Stimulated activated memory B cell treated with anti-CD40 and anti-IgM and Interleukin-4, amounts not matched to agents 10 μg/mL and 1 μg/mL and 100 μg/mL, for 72 hours (primary cell): Measurements from ENCODE around the gene VPS54.

ENCODE experiments used
- ATAC-seq: fragments of 150-1000 bp; cut with Tn5 transposase; 2 replicates; pipeline ENCODE4 v1.10.0; 2021
- H3K27ac Mint-ChIP-seq: one replicate; pipeline ENCODE4 v1.8.0; 2022; ENCODE audit warnings: mild to moderate bottlenecking, mixed read lengths
- H3K27me3 Mint-ChIP-seq: one replicate; pipeline ENCODE4 v1.8.0; 2022; ENCODE audit warnings: mixed read lengths
- H3K36me3 Mint-ChIP-seq: one replicate; pipeline ENCODE4 v1.8.0; 2022; ENCODE audit warnings: mixed read lengths
- H3K4me1 Mint-ChIP-seq: one replicate; pipeline ENCODE4 v1.8.0; 2022; ENCODE audit warnings: mixed read lengths
- H3K4me3 Mint-ChIP-seq: one replicate; pipeline ENCODE4 v1.8.0; 2022; ENCODE audit warnings: mild to moderate bottlenecking, moderate library complexity, mixed read lengths
- H3K9me3 Mint-ChIP-seq: one replicate; pipeline ENCODE4 v1.8.0; 2022; ENCODE audit warnings: mixed read lengths

The VPS54 gene, protein sequence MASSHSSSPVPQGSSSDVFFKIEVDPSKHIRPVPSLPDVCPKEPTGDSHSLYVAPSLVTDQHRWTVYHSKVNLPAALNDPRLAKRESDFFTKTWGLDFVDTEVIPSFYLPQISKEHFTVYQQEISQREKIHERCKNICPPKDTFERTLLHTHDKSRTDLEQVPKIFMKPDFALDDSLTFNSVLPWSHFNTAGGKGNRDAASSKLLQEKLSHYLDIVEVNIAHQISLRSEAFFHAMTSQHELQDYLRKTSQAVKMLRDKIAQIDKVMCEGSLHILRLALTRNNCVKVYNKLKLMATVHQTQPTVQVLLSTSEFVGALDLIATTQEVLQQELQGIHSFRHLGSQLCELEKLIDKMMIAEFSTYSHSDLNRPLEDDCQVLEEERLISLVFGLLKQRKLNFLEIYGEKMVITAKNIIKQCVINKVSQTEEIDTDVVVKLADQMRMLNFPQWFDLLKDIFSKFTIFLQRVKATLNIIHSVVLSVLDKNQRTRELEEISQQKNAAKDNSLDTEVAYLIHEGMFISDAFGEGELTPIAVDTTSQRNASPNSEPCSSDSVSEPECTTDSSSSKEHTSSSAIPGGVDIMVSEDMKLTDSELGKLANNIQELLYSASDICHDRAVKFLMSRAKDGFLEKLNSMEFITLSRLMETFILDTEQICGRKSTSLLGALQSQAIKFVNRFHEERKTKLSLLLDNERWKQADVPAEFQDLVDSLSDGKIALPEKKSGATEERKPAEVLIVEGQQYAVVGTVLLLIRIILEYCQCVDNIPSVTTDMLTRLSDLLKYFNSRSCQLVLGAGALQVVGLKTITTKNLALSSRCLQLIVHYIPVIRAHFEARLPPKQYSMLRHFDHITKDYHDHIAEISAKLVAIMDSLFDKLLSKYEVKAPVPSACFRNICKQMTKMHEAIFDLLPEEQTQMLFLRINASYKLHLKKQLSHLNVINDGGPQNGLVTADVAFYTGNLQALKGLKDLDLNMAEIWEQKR

DNA sequence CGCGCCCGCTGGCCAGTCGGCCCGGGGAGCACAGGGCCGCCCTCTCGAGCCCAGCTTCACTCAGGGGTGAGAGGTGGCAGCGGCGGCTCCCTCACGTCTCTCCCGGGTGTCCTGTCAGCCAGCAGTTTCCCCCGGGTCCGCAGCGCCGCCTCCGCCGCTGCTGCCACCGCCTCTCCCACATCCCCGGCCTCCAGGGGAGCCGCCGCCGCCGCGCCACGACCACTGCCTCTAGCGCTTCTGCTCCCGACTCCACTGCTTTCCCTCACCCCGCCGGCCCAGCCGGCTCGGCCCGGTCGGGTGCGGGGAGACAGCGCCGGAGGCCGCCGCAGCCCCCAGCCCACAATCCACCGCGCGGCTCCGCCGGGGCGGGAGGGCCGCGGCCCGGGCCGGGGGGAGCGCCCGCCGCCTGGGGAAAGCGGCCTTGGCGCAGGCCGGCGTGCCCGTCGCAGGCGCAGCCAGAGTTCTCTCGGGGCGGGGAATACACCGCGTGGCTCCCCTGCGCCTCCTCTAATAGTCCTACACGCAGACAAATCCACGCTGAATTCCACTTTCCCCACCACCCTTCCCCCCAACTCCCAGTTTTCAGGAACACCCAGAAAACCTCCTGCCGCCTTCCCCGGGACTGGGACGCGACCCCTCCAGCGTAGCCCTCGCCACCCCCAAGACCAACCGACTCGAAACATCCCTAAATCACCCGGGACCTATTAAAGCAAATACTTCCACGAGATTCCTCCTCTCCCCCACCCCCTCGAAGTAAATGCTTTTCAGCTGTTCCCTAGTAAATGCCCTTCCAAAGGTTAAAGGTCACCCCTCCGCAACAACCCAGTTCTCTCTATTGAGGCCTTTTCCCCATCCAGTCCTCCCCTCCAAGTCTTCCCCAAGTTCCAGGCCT, at the start of gene VPS54:
VPS54 (minus strand) TSS at position 346 of the 892 bp plus-strand sequence. CDS start 35,429 bp downstream, outside the sequence.
- no peaks in the 10 kb centered on the region for H3K9me3 Mint-ChIP-seq
- peak within 1 kb of the TSS; percentile 100 for H3K27ac Mint-ChIP-seq
- H3K36me3 Mint-ChIP-seq, result peaks cover 5% of the 10 kb centered on the region
- no peaks in the 10 kb centered on the region for H3K27me3 Mint-ChIP-seq
- peaks cover 33% of the 10 kb centered on the region for H3K4me1 Mint-ChIP-seq
- ATAC-seq, result peak; percentile 89
- peak within 1 kb of the TSS; percentile 94 for H3K4me3 Mint-ChIP-seq

- H3K4me3 Mint-ChIP-seq, result no peak overlapping the region
- H3K27me3 Mint-ChIP-seq, result no peaks in the 10 kb centered on the region
- no peak for ATAC-seq
- H3K4me1 Mint-ChIP-seq, result peaks cover 25% of the 10 kb centered on the region
- no peaks in the 10 kb centered on the region for H3K9me3 Mint-ChIP-seq
- H3K27ac Mint-ChIP-seq, result no peak overlapping the region
- no peaks in the 10 kb centered on the region for H3K36me3 Mint-ChIP-seq
Observed at GRCh38 chr2:64067326-64067725, 48.1 kb upstream of the VPS54 start.

DNA sequence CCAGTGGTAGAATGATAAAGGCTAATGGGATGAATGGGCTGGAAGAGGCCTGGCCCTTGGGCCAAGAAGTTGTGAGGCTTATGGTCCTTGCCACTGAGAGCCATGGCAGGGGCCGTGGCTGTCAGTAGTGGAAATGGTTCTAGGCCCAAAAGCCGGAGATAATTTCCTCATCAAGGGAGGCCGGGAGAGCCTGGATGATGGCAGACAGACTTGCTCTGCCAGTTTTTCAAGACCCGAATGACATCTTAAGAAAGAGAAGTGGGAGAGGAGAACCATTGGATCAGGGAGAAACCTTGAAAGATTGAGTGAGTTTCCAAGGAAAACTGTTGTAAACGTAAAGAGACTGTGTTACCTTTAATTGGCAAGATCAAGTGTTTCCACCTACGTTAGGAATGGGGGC, 46.3 kb upstream of the VPS54 start:
- Mint-ChIP-seq H3K36me3 (no peaks in the 10 kb centered on the region), H3K4me3 (no peak overlapping the region), H3K9me3 (no peaks in the 10 kb centered on the region), H3K4me1 (peaks cover 25% of the 10 kb centered on the region), H3K27me3 (no peaks in the 10 kb centered on the region), H3K27ac (peak overlapping the region; percentile 44)
- no peak for ATAC-seq

DNA sequence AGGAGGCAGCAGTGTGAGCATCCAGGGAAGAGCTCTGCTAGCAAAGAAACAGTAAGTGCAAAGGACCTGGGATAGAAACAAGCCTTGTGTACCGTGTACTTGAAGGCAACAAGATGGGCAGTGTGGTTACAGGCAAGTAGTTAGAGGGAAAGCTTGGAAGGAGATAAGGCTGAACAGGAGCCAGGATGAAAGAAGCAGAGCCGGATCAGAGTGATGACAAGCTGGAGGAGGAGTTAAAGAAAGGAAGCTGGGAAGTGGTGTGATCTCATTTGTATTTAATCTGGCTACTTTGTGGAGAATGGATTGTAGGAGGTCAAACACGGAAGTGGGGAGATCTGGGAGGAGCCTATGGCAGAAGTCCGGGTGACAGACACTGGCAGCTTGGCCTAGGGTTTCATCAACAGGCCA, 44.7 kb upstream of the VPS54 start:
- Mint-ChIP-seq H3K27me3 (no peaks in the 10 kb centered on the region), H3K4me3 (no peak overlapping the region), H3K27ac (peak overlapping the region; percentile 2), H3K36me3 (no peaks in the 10 kb centered on the region), H3K9me3 (no peaks in the 10 kb centered on the region), H3K4me1 (peaks cover 25% of the 10 kb centered on the region)
- no peak for ATAC-seq

DNA sequence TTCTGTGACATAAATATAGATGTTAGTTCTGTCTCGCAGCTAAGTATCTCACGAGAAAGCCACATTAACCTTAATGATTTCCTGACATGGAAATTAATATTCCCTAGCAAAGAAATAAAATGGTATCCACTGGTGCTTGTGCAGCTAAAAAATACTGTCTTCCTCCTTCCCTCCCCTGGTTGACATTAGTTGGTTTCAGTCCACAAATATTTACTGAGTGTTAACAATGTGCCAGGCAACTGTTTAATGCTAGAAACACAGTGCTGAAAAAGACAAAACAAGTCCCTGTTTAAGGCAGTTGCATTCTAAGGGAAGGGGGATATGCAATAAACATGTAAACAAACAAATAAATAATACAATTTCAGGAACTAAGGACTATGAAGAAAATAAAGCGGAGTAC, 44.2 kb upstream of the VPS54 start:
- H3K27me3 Mint-ChIP-seq, result no peaks in the 10 kb centered on the region
- ATAC-seq, result no peak
- peaks cover 25% of the 10 kb centered on the region for H3K4me1 Mint-ChIP-seq
- H3K9me3 Mint-ChIP-seq, result no peaks in the 10 kb centered on the region
- H3K4me3 Mint-ChIP-seq, result no peak overlapping the region
- peak overlapping the region; percentile 2 for H3K27ac Mint-ChIP-seq
- no peaks in the 10 kb centered on the region for H3K36me3 Mint-ChIP-seq

GRCh38 chr2:64062840-64063239, 43.6 kb upstream of the VPS54 start:
- Mint-ChIP-seq H3K9me3 (no peaks in the 10 kb centered on the region), H3K36me3 (no peaks in the 10 kb centered on the region), H3K27me3 (no peaks in the 10 kb centered on the region), H3K27ac (peak overlapping the region; percentile 2), H3K4me3 (no peak overlapping the region), H3K4me1 (peaks cover 25% of the 10 kb centered on the region)
- no peak for ATAC-seq

GRCh38 chr2:64059270-64059669, 40.0 kb upstream of the VPS54 start:
- Mint-ChIP-seq H3K4me1 (peaks cover 26% of the 10 kb centered on the region), H3K27me3 (no peaks in the 10 kb centered on the region), H3K27ac (no peak overlapping the region), H3K36me3 (no peaks in the 10 kb centered on the region), H3K4me3 (no peak overlapping the region), H3K9me3 (no peaks in the 10 kb centered on the region)
- ATAC-seq, result no peak

- Mint-ChIP-seq H3K9me3 (no peaks in the 10 kb centered on the region), H3K36me3 (no peaks in the 10 kb centered on the region), H3K4me1 (peaks cover 17% of the 10 kb centered on the region), H3K27ac (no peak overlapping the region), H3K27me3 (no peaks in the 10 kb centered on the region), H3K4me3 (no peak overlapping the region)
- no peak for ATAC-seq
Observed at GRCh38 chr2:64056021-64056420, 36.8 kb upstream of the VPS54 start.

- Mint-ChIP-seq H3K4me3 (no peak overlapping the region), H3K27ac (no peak overlapping the region), H3K4me1 (peaks cover 25% of the 10 kb centered on the region), H3K9me3 (no peaks in the 10 kb centered on the region), H3K36me3 (no peaks in the 10 kb centered on the region), H3K27me3 (no peaks in the 10 kb centered on the region)
- ATAC-seq, result no peak
Observed at GRCh38 chr2:64054161-64054915, 35.1 kb upstream of the VPS54 start.

GRCh38 chr2:64052463-64053241, 33.4 kb upstream of the VPS54 start:
- H3K4me3 Mint-ChIP-seq, result no peak overlapping the region
- no peak for ATAC-seq
- H3K36me3 Mint-ChIP-seq, result no peaks in the 10 kb centered on the region
- no peak overlapping the region for H3K27ac Mint-ChIP-seq
- no peaks in the 10 kb centered on the region for H3K27me3 Mint-ChIP-seq
- H3K4me1 Mint-ChIP-seq, result peaks cover 25% of the 10 kb centered on the region
- no peaks in the 10 kb centered on the region for H3K9me3 Mint-ChIP-seq

DNA sequence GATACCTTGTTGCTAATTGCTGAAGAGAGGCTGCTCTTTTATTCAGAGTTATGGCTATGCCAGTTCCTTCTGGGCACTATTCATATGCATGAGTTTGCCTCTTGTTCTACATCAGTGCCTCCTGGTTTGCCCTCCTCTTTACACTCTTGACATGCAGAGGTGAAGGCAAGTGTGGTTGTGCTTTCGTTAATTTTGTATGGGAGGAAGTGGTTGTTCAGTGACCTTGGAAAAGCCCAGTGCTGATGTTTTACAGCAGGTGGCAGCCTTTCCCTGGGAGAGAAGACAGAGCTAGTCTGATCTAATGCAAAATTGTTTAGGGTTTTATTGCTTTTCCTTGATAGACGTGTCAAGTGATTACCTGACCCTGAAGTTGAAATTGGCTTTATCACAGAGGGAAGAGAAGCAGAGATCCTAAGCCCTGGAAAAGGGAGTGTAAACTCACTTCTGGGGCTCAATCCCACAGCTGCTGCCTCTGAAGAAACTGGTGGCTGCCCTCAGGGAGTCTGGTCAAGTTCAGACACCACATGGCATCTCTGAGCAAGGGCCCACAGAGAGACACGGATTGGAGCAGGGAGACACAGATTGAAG, 30.5 kb upstream of the VPS54 start:
- H3K4me3 Mint-ChIP-seq, result no peak overlapping the region
- H3K27me3 Mint-ChIP-seq, result no peaks in the 10 kb centered on the region
- H3K4me1 Mint-ChIP-seq, result peaks cover 19% of the 10 kb centered on the region
- H3K36me3 Mint-ChIP-seq, result no peaks in the 10 kb centered on the region
- H3K27ac Mint-ChIP-seq, result peak overlapping the region; percentile 38
- peak; percentile 95 for ATAC-seq
- no peaks in the 10 kb centered on the region for H3K9me3 Mint-ChIP-seq

DNA sequence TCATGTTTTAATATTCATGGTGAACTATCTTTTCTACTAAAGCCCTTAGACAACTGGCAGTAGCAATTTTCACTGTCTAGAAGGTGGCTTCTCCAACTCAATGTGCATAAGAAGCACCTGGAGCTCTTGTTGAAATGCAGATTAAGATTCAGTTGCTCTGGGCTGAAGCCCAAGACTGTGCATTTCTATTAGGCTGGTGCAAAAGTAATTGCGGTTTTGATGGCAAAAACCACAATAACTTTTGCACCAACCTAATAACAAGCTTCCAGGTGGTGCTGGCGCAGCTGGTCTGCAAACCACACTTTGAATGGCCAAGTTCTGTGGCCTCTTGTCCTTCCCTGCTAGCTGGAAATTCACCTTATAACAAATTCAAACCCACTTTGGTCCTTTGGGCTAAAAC, 26.7 kb upstream of the VPS54 start:
- Mint-ChIP-seq H3K36me3 (no peaks in the 10 kb centered on the region), H3K4me3 (no peak overlapping the region), H3K27ac (no peak overlapping the region), H3K4me1 (peaks cover 9% of the 10 kb centered on the region), H3K27me3 (no peaks in the 10 kb centered on the region), H3K9me3 (no peaks in the 10 kb centered on the region)
- ATAC-seq, result no peak

DNA sequence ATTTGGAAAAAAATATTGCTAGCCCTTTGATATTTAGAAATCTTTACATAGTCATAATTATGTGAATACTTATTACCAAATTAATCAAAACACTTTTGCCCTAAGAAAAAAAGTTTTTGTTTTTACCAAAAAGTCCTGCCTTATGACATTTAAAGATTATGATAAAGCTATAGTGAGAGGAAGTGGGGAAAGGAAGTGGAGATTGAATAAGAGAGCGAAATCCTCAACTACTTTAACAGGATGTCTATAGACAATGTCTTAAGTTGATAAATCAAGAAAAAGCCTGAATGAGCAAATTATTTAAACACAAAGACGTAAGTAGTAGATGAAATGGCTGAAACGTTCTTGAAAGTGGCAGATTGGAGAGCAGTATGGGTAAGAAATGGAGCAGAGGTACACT, 20.9 kb upstream of the VPS54 start:
- no peaks in the 10 kb centered on the region for H3K36me3 Mint-ChIP-seq
- ATAC-seq, result no peak
- no peak overlapping the region for H3K27ac Mint-ChIP-seq
- H3K4me1 Mint-ChIP-seq, result peaks cover 18% of the 10 kb centered on the region
- no peaks in the 10 kb centered on the region for H3K27me3 Mint-ChIP-seq
- no peak overlapping the region for H3K4me3 Mint-ChIP-seq
- no peaks in the 10 kb centered on the region for H3K9me3 Mint-ChIP-seq
